GM21515 (cell line): ENCODE results near the gene COL6A5.
"Not testable (repeated sequence)": the region's sequence is repeated elsewhere in the genome, so short reads cannot be mapped to it uniquely, and the experiment has no call there.

Source experiments
- ATAC-seq: cut with Tn5 transposase; IDR thresholded peaks from one replicate; pipeline ENCODE4 v1.9.1; 2021; ENCODE audit not compliant: unreplicated experiment

The COL6A5 gene

DNA sequence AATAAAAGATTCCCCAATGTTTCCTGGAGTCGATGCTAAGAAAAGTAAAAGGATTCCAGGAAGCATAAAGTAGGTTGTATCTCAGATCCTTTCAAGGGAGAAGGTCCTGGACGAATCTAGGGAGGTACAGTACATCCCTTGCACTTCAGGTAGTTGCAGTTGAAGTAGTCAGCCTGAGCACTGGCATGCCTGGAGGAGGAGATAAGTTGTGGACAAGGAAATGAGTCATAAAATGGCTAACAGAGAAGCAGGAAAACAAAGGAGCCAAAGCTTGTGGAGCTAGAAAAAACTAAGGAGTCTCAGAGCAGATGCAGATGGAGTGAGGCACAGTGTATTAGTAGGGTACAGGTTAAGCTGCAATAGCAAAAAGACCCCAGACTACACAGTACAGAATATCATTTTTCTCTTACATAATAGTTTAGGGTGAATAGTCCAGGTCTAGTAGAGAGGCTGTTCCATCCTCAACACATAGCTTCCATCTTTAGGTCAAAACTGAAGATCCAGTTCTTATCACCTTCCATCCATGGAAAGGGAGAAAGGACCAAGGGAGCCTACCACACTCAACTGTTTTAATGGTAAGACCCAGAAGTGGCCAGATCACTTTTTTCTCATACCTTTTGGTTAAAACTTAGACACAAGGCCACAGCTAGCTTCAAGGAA is 41.3 kb downstream of the COL6A5 start:
- ATAC-seq: no peak

DNA sequence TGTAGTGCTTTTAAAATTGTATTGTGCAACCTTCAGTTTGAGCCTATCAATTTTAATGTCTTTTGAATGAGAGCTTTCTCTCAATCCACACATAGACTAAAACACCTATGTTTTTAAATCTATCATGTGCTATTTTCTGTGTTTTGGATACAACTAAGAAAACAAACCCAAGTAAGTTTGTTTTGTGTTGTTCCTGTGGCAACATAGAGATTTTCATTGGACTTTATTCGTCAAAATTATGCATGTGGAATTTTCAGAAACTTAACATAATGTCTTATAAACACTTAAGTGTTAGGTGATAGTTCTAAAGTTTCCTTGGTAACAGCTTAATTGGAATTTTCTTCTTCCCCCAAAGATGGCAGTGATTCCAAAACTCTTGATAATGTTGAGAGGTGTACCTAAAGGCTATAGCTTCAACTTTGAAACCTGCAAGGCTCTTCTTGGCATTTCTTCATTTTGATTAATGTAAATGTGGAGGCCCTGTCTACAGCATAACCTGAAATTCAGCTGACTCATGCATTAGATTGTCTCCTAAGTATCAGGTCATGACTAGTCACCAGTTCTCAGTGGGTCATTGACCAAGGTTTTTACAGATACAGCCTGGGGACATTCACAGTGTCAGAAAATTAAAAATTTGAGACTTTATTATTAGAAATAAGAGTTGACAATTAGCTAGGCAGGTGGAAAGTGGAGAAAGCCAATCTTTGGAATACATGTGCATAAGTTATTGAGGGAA is 44.4 kb downstream of the COL6A5 start:
- ATAC-seq: no peak

DNA sequence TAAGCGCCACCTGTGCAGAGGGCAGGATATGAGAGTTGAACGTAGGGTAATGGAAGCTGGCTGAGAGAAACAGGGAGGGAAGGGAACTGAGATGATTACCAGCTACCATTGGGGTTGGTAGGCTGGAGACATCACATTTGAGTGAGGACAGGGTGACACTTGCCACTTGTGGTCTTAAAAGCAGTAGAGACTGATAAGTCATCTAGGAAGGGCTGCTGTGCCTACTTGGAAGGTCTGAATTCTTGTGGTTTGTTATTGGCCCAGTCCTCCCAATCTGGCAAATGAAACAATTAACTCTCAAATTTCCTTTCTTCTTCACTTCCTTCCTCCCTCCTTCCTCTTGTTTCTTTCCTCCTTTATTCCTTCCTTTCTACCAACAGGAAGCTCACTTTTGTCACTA is 46.8 kb downstream of the COL6A5 start:
- no peak for ATAC-seq

DNA sequence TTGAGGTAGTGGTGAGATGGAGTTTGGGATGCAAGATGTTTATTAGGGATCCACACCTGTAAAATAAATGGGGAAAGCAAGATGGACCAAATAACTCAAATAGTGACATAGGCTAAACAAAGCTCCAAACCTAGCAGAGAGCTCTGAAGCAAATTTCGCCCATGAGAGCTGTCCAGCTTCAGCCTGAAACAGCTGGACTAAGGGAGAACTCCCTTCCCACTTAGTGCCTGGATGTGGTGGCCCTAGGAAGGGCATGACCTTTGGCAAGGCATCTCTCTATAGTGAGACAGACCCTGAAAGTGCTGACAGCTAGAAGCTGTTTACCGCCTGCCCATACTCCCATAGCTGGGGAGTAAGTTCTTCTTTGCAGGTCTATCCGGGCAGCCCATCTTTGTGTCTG is 48.1 kb downstream of the COL6A5 start:
- ATAC-seq: no peak

DNA sequence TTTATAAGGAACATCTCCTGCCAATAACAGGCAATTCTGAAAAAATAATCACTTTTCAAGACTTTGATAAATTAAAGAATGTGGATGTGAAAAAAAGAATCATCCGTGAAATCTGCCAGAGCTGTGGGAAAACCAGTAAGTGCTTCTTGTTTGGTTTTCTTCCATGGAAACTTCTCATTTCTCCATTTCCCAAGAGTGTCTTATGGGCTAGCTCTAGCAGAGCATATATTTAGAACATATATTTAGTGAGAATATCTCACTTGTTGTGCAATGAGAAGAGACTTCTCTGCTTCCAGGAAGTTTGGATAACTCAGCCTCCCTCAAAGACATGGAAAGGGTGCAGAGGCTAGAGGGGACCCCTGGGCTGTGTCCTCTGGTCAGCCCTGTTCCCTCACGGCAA is 49.9 kb downstream of the COL6A5 start:
- ATAC-seq: no peak

DNA sequence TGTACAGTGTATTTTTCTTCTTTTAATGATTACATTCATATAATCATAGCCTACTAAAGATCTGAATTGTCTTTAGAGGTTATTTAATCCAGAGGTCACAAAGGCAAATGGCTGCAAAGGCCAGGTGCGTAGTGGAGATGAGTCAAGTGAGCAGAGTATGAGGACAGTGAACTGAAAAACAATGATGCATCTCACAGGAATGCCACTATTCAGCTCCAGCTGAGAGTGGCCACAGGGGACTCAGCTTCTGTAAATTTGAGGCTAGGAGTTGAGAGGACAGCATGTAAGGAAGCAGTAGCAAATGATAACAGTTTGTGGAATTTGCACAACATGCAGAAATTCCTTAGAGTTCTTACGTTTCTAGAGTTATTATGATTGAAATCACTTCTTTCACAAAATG is 50.4 kb downstream of the COL6A5 start:
- no peak for ATAC-seq

DNA sequence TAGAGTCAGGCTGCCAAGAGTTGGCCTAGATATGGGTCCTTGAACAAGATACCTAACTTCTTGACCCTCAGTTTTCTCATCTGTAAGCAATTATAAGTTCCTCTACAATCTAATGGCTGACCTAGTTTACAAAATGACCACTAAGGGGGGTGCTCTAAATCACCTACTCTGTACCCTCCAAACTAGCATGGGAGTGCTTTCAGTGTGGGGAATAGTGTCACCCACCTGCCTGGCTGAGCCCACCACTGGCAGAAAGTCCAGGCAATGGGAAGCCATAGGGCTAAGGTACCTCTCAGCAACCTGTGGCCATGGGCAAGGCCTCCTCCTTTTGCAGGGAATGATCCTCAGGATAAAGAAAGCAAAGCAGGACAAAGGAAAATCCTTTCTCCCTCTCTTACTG is 58.9 kb downstream of the COL6A5 start:
- no peak for ATAC-seq

DNA sequence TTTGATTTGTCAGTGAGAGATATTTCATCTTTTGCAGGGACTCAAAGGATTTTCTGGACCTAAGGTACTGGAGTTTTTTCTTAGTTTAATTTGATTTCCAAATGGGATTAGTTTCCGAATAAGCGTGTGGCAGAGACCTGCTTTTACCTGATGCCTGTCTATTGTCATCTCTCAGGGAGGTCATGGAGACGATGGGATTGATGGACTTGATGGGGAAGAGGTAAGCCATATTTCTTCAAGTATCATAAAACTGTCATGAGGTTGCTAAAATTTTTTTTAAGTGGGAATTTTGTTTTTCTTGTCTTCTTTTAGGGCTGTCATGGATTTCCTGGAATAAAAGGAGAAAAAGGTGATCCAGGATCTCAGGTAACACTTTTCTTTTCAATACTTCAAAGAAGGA is 60.5 kb downstream of the COL6A5 start:
- ATAC-seq: no peak

DNA sequence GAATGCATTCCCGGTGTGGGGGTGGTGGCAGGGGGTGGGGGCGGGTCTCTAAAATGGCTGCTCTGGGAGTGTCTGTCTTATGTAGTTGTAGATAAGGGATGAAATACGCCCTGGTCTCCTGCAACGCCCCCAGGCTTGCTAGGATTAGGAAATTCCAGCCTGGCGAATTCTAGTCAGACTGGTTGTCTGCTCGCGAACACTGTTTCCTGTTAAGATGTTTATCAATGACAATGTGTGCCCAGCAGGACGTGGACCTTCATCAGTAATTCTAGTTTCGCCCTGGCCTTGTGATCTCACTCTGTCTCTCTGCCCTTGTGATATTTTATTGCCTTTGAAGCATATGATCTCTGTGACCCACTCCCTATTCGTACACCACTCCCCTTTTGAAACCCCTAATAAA is 62.8 kb downstream of the COL6A5 start:
- not testable (repeated sequence) for ATAC-seq

DNA sequence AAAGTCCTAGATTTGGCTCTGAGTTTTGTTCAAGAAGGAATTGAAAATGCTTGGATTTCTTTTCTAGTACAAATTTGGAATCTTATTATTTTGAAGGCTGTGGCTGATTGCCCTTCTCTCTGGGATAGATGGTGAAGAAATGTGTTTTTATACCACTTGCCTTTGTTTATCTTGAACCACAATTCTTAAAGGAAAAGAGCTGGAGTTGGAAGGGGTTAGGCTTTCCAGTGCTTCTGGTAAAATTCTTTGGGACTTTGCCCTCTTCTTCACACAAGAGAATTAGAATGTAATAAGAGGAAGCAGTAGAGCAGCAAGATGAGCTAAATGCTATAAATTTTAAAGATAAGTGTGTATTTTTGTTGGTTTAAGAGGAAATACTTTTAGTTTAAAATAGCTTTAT is 65.8 kb downstream of the COL6A5 start:
- ATAC-seq: no peak

DNA sequence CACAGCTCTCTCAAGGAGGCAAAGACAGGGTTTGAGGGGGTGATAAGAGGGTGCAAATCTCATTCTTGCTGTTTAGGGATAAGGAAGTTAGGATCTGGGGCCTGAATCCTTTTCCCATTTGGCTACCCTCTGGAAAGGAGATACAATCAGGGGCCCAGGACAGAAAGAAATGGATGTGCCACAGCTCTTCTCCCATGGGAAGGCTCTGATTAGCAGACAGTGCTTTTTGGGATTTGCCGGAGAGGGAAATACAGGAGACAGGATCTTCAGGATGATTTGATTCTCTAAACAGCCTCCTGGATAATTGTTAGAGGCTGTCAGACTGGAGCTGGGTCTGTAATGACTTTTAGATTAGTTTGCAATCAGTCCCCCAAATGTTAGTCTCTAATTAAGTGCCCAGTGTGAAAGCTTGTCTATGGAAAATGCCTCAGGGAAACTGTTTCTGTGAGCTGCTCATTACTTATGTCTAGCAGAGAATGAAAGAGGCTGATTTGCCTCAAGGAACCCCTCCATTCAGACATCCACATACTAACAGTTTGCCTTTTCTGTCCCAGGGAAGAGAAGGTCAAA is 67.6 kb downstream of the COL6A5 start:
- no peak for ATAC-seq

DNA sequence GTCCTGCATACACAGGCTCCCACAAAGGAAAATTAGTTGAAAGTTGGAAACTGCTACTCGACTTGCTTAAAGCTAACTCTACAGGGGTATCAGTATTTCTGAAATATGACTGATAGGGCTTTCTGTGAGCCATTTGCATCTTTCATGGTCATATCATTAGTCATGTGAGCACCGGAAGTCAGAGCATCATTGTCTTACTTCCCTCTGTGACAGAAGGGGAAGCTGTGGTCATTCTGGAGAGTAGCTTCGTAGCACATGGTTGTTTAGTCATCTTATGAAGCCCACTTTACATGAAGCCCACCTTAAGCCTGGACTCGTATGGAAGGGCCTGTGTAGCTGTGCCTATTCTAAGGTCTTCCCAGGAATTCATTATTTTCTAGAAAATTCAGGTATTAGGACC is 69.0 kb downstream of the COL6A5 start:
- no peak for ATAC-seq

DNA sequence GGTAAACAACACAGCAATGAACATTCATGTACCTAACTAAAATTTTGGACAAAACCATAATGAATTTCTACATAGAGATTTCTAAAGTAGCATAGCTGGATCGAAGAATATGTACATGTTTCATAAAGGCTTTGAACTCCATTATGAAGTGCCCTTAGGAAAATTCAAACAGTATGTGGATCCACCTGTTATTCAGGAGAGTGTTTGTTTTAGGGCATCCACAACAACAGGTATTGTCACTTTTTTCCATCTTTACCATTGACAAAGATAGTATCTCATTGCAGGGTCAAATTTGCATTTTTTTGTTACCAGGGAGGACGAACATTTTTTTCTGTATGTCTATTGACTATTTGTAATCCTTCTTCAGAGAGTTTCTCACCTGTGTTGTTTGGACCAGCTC is 75.0 kb downstream of the COL6A5 start:
- no peak for ATAC-seq

DNA sequence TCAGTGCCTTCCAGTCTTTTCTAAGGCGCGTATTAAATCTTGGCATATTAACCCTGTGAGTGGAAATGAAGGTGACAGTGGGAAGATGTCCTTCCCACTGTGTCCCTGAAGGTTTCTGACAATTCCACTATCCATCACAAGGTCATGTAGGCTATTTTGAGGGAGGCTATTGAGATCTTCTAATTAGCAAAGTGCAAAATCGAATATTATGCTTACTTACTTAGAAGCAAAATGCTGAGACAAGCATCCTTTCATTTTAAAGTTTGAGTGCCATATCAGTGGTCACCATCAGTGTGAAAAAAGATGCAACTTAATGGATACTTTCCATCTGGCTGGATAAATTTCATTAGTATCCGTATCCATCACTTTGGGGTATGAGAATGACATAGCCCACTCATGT is 77.6 kb downstream of the COL6A5 start:
- no peak for ATAC-seq

DNA sequence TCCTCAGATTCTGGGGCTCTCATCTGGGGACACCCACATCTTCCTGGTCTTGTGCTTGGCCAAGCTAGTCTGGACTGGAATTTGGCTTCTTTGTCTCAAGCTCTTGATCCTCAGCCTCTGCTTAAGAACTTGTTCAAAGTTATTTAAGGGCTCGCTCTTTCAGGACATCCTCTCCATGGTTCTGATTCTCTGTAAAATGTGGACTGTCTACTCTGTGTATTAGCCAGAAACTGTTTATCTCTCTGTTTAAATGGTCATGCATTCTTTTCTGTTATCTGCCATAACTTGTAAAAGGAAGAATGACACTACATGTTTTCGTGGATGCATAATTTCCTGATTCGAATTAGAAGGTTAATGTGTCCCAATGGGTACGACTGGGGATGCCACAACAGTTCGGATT is 79.4 kb downstream of the COL6A5 start:
- ATAC-seq: no peak

DNA sequence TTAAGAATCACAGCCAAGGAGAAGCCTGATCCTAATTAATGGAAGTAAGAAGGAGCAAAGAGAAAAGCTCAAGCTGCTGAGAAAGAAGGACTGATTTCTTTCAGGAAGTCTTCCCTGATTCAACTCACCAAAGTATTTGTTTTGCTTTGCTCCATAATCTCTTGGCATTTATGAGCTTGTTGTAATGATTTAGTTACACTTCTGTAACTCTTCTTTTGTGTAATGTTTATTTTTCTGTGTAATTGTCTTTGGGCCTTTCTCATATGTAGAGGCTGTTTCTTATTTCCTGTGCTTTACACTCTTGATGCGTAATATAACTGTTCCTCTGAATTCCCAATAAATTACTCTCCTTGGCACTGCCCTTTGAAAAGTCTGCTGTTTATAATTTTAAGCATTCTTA is 80.0 kb downstream of the COL6A5 start:
- no peak for ATAC-seq

DNA sequence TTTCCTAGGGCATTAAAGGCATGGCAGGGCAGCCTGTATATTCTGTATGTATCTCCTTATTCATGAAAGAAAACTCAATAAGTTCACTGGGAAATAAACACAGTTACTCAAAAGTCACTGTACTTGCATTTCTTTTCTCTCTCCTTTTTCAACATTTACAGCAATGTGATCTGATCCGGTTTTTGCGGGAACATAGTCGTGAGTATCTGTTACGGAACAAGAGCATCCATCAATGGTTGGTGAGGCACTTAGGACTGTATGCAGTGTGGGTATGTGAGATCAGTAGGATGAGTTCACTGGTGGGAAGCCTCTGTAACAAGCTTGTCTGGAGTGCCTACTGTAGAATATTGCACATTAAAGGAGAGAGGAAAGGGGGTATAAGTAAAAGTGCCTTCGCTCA is 80.7 kb downstream of the COL6A5 start:
- ATAC-seq: no peak

DNA sequence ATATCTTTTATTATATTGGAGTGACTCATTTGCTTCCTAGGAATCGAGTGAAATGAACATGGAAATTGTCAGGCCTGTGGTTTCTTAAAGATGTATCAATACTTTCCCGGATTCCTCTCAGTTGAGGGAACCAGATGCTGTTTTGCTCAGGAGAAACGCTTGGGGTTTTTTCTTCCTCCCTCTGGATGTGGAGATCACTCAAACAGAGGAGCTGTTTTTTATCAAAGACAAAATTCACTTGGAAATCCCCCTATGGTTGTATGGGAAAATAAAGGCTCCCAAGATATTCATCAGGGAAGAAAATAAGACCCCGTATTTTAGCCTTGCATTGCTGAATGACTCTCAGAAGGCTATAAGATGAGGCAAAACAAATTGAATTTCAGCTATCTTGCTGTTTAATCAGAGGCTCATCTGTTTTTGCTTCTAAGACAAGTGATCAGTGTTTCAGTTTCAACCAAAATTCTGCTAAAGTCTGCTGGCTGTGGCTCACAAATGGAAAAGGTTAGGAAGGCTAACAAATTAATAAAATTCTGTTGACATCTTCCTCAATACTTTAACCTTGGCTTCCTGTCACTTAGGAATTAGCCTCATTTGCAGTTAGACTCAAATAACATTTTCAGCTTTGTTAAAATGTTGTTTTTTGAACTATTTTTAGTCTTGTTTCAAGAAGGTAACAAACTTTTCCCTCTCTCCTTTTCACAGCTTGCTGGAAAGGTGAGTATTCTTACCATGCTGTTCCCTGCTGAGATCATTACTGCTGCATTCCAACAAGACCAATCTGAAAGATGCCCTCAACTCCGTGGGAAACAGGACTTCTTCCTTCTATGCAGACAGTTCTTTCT is 83.6 kb downstream of the COL6A5 start:
- no peak for ATAC-seq

DNA sequence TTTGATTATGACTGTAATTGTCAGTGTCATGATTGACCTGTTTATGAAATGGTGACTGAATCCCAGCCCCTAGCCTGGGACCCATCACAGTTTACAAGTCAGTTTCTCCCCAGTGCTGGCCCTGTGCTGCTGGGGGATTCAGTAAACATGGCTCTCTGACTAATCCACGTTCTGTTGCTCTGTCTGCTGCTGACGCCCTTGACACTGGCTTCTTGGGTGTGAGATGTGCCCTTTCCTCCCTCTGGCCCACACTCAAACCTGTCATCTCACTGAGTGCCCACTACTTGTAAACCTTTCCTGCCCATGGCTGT is 84.2 kb downstream of the COL6A5 start:
- ATAC-seq: no peak

DNA sequence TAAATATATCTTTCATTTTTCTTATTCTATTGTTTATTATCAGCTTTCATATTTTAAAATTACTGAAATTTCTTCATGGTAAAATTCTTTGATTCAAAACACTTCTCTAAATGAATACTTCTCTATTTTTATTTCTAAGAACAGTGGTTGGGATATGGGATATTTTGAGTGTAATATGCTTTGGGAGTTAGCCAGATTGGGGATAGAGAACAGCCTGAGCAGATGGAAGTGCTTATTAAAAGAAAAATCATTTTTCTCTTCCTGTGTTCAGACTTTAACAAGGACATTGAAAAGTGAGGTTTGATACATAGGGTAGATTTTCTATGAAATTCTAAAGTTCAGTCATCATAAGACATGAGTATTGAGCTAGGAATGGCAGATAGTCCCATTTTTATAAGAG is 84.8 kb downstream of the COL6A5 start:
- ATAC-seq: no peak

DNA sequence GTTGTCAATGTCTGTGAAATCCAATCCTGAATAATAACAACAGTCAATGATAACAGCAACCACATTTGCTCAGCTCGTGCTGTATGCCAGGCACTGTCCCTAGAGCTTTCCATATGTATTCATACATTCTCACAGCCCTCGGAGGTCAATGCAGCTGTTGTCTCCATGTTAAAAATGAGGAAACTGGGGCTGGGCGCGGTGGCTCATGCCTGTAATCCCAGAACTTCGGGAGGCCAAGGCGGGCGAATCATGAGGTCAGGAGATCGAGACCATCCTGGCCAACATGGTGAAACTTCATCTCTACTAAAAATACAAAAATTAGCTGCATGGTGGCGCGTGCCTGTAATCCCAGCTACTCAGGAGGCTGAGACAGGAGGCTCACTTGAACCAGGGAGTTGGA is 86.6 kb downstream of the COL6A5 start:
- ATAC-seq: not testable (repeated sequence)

DNA sequence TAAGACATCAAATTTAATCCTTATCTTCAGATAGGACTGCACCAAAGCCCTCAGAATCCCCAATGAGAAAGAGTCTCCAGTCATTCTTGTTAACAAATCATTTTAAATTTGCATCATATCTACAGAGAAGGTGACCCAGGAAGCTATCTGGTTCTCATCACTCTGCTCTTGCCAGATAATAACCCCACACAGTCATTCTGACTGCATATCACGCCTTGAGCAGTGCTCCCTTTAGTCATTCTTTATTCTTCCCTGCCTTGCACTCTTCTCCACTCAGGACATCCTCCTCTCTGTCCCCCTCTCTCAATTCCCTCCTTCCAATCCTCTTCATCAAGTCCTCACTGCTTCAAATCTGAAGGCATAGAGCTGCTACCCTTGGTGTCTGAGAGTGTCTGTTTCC is 87.8 kb downstream of the COL6A5 start:
- ATAC-seq: no peak
